Neural progenitor cell (in vitro differentiated cells): ENCODE results near the gene CHIT1.

Experiments used
- EZH2 ChIP-seq: fragments of 200-600 bp; sonication (generic); IDR thresholded peaks from 2 replicates; pipeline ENCODE4 v1.6.1; 2017; ENCODE audit warnings: antibody characterized with exemption, mild to moderate bottlenecking, moderate library complexity
- EZH2phosphoT487 ChIP-seq: fragments of 200-600 bp; sonication (generic); IDR thresholded peaks from 2 replicates; pipeline ENCODE4 v1.6.1; 2017; ENCODE audit warnings: antibody characterized with exemption
- TF ChIP-seq, protein P1 (sequence below): fragments of 200-600 bp; sonication (generic); IDR thresholded peaks from 2 replicates; pipeline ENCODE4 v1.5.1; 2017; ENCODE audit warnings: antibody characterized with exemption, mild to moderate bottlenecking

DNA sequence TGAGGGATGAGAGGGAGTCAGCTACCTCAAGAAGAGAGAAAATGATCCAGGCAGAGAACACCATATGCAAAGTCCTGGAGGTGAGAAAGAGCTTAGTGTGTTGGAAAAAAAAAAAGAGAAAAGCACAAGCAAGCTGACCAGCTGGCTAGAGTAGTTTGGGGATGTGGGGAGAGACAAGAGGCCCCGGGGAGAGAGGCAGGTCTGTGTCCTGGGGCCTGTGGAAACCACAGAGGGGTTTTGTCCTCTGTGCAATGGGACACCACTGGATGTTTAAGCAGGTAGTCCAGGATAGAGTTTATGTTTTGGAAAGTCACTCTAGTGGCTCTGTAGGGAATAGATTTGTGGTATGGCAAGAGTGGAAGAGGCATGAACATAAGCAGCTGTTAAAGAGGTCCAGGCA lies 28.6 kb downstream of the CHIT1 start:
- TF ChIP-seq EZH2phosphoT487 (no peak), EZH2 (no peak)
- TF ChIP-seq, protein P1, sequence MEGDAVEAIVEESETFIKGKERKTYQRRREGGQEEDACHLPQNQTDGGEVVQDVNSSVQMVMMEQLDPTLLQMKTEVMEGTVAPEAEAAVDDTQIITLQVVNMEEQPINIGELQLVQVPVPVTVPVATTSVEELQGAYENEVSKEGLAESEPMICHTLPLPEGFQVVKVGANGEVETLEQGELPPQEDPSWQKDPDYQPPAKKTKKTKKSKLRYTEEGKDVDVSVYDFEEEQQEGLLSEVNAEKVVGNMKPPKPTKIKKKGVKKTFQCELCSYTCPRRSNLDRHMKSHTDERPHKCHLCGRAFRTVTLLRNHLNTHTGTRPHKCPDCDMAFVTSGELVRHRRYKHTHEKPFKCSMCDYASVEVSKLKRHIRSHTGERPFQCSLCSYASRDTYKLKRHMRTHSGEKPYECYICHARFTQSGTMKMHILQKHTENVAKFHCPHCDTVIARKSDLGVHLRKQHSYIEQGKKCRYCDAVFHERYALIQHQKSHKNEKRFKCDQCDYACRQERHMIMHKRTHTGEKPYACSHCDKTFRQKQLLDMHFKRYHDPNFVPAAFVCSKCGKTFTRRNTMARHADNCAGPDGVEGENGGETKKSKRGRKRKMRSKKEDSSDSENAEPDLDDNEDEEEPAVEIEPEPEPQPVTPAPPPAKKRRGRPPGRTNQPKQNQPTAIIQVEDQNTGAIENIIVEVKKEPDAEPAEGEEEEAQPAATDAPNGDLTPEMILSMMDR, result no peak
